Activated CD4-positive, alpha-beta memory T cell treated with anti-CD3 and anti-CD28 coated beads for 36 hours (primary cell): ENCODE data around the gene SMDT1. TPM values are rescaled to one million over a fixed set of nuclear protein-coding genes. Genes with fewer than 3 reads are reported as not detected.
"Not testable (repeated sequence)": the region's sequence is repeated elsewhere in the genome, so short reads cannot be mapped to it uniquely, and the experiment has no call there.

Experiments
- CTCF ChIA-PET: fragments of 350-600 bp; sonication (Branson Sonifier 250); formaldehyde crosslinking; loops from one replicate; lab custom pipeline; 2021; ENCODE audit warnings: antibody characterized with exemption, inconsistent platforms; lab: Charles Lee
- POLR2A ChIA-PET: fragments of 350-600 bp; sonication (Branson Sonifier 250); formaldehyde crosslinking; loops from one replicate; lab custom pipeline; 2021; ENCODE audit warnings: antibody characterized with exemption; lab: Charles Lee
- DNase-seq: peaks from one replicate; pipeline ENCODE4 v3.0.0-alpha.2; 2020
- H3K27ac Mint-ChIP-seq: one replicate; pipeline ENCODE4 v1.8.0; 2021; ENCODE audit warnings: mixed read lengths
- H3K27me3 Mint-ChIP-seq: one replicate; pipeline ENCODE4 v1.8.0; 2021; ENCODE audit warnings: mixed read lengths
- H3K36me3 Mint-ChIP-seq: one replicate; pipeline ENCODE4 v1.8.0; 2021; ENCODE audit warnings: mixed read lengths
- H3K4me1 Mint-ChIP-seq: one replicate; pipeline ENCODE4 v1.8.0; 2021; ENCODE audit warnings: low read depth, mixed read lengths
- H3K4me3 Mint-ChIP-seq: one replicate; pipeline ENCODE4 v1.8.0; 2021; ENCODE audit warnings: mild to moderate bottlenecking, mixed read lengths
- H3K9me3 Mint-ChIP-seq: one replicate; pipeline ENCODE4 v1.8.0; 2021; ENCODE audit warnings: mixed read lengths
- intact Hi-C: fragments of 100-400 bp; cut with micrococcal nuclease; formaldehyde crosslinking; loops from one replicate; pipeline ENCODE4 v1.15.1; 2023
- total RNA-seq, 2 experiments: library from RNA; stranded (reverse); gene quantifications; one replicate each; pipeline ENCODE4 v1.2.3, GENCODE V29; 2021

Gene SMDT1
- total RNA-seq, 2 experiments from 2014 or later: 59.5 to 59.9 TPM

DNA sequence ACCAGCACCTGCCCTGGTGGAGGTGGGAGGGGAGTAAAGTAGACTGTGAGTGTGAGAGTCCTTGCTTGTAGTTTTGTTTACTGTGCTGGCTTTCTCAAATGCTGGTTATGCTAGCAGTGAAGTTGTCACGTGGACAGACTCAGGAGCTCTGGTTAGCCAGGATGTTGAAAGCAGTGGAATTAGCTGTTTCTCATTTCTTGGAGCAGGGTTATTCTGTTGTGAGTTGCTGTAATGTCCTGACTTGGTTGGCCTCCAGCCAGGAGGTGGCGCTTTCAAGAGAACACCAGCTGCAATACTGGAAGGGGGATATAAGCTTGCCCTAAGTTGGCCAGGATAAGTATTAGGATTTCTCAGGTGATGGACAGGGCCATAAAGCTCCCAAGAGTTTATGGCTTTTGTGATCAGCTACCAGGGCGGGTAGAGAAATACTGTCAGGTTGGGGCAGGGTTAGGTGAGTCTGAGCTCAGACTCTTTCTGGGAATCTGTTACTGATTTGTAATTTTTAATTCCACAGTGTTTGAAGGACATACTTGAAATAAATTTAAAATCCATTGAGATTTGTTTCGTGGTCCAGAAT lies 37.4 kb downstream of the SMDT1 start:
- H3K27me3 Mint-ChIP-seq: no peaks in the 10 kb centered on the region
- peaks cover 12% of the 10 kb centered on the region for H3K36me3 Mint-ChIP-seq
- peaks cover 23% of the 10 kb centered on the region for H3K9me3 Mint-ChIP-seq
- H3K27ac Mint-ChIP-seq: no peak overlapping the region
- peaks cover 26% of the 10 kb centered on the region for H3K4me1 Mint-ChIP-seq
- H3K4me3 Mint-ChIP-seq: no peak overlapping the region
- ChIA-PET POLR2A (interaction anchor here (1.5 kb wide), 1 partner anchor 496 kb away, joined by 3 read pairs; the partner anchor contains the start of genes DESI1 and XRCC6), CTCF (interaction anchor here (1.2 to 3.6 kb wide), 6 partner anchors 19 to 327 kb away, joined by 3 to 13 read pairs (median 6); partner anchors contain the start of gene NDUFA6)
- intact Hi-C loops: no loop called here
- no peak for DNase-seq

DNA sequence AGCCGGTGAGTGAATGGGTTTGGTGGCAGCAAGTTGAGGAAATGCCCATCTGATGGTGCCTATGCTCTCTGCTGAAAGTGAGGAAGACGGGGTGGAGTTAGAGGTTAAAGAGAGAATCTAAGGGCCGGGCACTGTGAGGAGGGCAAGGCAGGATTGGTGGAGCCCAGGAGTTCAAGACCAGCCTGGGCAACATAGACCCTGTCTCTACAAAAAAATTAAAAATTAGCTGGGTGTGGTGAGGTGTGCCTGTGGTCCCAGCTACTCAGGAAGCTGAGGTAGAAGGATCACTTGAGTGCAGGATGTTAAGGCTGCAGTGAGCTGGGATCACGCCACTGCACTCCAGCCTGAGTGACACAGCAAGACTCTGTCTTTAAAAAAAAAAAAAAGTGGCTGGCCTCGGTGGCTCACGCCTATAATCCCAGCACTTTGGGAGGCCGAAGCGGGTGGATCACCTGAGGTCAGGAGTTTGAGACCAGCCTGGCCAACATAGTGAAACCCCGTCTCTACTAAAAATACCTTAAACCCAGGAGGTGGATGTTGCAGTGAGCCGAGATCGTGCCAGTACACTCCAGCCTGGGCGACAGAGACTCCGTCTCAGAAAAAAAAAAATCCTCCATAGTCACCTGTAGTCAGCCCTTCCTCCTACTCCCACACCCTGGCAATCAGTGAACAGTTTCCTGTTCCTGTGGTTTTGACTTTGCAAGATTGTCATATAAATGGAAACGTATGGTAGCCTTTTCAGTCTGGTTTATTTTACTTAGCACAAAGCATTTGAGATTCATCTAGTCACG lies 40.9 kb downstream of the SMDT1 start:
- Mint-ChIP-seq H3K4me1 (peaks cover 32% of the 10 kb centered on the region), H3K9me3 (peaks cover 10% of the 10 kb centered on the region), H3K4me3 (peak overlapping the region; percentile 56), H3K27ac (peak overlapping the region; percentile 94)
- CTCF ChIA-PET: interaction anchor here (1.7 kb wide), 1 partner anchor 29 kb away, joined by 5 read pairs; the partner anchor contains the start of gene NDUFA6
- H3K36me3 Mint-ChIP-seq, POLR2A ChIA-PET, H3K27me3 Mint-ChIP-seq: not testable (repeated sequence)
- intact Hi-C loops: loop anchor here (2.0 kb wide), 1 partner anchor 30 kb away; the partner anchor contains the start of gene NDUFA6
- DNase-seq: peak; percentile 66

DNA sequence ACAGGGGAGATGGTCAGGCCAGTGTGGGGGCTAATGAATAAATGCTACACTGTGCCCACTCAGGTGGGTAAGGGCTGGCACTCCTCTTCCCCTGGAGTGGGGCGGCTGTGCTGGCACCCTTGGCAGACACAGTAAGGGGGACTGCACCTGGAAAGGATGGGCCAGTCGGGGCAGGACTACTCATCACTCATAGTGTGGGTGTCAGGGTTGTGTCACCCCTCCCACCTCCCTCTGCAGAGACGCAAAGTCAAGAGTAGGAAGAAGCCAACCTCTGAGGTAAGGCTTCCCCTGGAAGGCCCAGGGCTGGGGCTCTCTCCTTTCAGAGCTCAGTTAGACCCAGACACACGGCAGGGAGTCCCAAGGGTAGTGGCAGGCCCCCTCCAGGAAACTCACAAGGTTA lies 44.0 kb downstream of the SMDT1 start:
- CTCF ChIA-PET, H3K4me3 Mint-ChIP-seq, H3K9me3 Mint-ChIP-seq, POLR2A ChIA-PET, H3K27me3 Mint-ChIP-seq, DNase-seq, H3K36me3 Mint-ChIP-seq, intact Hi-C loops, H3K27ac Mint-ChIP-seq: not testable (repeated sequence)
- H3K4me1 Mint-ChIP-seq: peaks cover 32% of the 10 kb centered on the region

DNA sequence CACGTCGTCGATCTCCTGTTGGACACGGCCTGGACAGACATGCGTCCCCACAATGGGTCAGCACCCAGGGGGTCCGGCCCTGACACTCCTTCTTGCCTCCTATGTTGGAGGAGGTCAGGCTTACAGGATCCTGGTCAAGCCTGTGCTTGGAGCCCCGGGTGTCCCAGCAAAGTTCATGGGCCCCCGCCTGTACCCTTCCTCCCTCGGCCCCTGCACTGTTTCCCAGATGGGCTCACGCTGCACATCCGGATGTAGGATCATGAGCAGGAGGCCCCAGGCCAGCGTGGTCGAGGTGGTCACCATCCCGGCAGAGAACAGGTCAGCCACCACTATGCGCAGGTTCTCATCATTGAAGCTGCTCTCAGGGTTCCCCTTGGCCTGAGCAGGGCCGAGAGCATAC lies 48.1 kb downstream of the SMDT1 start:
- intact Hi-C loops: no loop called here
- no peaks in the 10 kb centered on the region for H3K27me3 Mint-ChIP-seq
- ChIA-PET CTCF (no interaction called here), POLR2A (no interaction called here)
- no peak overlapping the region for H3K27ac Mint-ChIP-seq
- H3K4me3 Mint-ChIP-seq: no peak overlapping the region
- no peak for DNase-seq
- H3K9me3 Mint-ChIP-seq: no peaks in the 10 kb centered on the region
- H3K4me1 Mint-ChIP-seq: no peaks in the 10 kb centered on the region
- no peaks in the 10 kb centered on the region for H3K36me3 Mint-ChIP-seq

DNA sequence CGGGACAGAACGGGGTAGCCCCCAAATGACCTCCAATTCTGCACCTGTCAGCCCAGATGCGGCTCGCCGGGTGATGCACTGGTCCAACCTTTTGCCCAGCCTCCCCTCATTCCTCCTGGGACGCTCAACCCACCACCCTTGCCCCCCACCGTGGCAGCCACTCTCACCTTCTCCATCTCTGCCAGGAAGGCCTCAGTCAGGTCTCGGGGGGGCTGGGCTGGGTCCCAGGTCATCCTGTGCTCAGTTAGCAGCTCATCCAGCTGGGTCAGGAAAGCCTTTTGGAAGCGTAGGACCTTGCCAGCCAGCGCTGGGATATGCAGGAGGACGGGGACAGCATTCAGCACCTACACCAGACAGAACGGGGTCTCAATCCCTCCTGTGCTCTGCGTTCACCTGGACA lies 48.5 kb downstream of the SMDT1 start:
- POLR2A ChIA-PET, intact Hi-C loops, H3K27ac Mint-ChIP-seq, H3K9me3 Mint-ChIP-seq, CTCF ChIA-PET, H3K4me1 Mint-ChIP-seq, H3K27me3 Mint-ChIP-seq, H3K36me3 Mint-ChIP-seq, DNase-seq, H3K4me3 Mint-ChIP-seq: not testable (repeated sequence)

GRCh38 chr22:42128776-42129694 lies 49.5 kb downstream of the SMDT1 start:
- POLR2A ChIA-PET, CTCF ChIA-PET, H3K4me3 Mint-ChIP-seq, H3K27ac Mint-ChIP-seq, H3K9me3 Mint-ChIP-seq, intact Hi-C loops, H3K27me3 Mint-ChIP-seq, H3K4me1 Mint-ChIP-seq, H3K36me3 Mint-ChIP-seq: not testable (repeated sequence)
- peak; percentile 24 for DNase-seq

DNA sequence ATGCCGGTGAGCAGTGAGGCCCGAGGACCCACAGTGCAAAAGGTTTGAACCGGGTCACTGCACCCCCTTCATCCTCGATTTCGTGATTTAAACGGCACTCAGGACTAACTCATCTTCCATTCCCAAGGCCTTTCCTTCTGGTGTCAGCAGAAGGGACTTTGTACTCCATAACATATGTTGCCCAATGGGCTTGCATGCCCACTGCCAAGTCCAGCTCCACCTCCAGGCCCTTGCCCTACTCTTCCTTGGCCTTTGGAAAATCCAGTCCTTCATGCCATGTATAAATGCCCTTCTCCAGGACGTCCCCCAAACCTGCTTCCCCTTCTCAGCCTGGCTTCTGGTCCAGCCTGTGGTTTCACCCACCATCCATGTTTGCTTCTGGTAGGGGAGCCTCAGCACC lies 50.7 kb downstream of the SMDT1 start:
- POLR2A ChIA-PET, DNase-seq, H3K4me1 Mint-ChIP-seq, H3K4me3 Mint-ChIP-seq, intact Hi-C loops, H3K27me3 Mint-ChIP-seq, H3K36me3 Mint-ChIP-seq, H3K27ac Mint-ChIP-seq, H3K9me3 Mint-ChIP-seq, CTCF ChIA-PET: not testable (repeated sequence)

DNA sequence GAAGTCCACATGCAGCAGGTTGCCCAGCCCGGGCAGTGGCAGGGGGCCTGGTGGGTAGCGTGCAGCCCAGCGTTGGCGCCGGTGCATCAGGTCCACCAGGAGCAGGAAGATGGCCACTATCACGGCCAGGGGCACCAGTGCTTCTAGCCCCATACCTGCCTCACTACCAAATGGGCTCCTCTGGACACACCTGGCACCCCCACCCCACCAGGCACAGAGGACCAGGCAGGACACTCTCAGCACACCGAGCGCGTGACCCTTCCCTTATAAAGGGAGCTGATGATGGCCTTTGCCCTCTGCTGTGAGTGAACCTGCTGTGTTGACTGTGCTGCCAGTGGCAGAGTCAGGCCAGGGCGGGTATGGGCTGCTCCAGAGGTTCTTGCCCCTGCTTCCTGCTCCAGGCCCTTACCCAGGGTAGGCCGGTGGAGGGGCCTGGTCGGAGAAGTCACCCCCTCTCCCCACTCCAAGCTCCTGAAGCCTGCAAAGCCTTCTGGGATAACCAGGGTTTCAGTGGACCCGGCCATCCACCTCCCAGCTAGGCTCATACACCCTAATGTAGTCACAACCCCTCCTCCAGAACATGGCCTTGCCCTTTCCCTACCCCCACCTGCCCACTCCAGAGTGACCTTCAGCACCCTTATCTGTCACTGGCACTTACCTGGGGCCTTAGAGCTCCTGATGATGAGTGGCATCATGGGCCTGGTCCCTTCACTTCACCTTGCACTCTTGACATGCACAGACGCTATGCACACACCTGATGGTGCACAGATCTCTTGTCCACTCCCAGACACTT lies 51.3 kb downstream of the SMDT1 start, which contains the start of gene CYP2D6:
Gene CYP2D6 (minus strand): TSS at position 172 of the 793 bp plus-strand sequence. CDS start 19 bp downstream, at position 153.
- H3K36me3 Mint-ChIP-seq, H3K27me3 Mint-ChIP-seq, H3K9me3 Mint-ChIP-seq, intact Hi-C loops, H3K4me3 Mint-ChIP-seq, CTCF ChIA-PET, H3K27ac Mint-ChIP-seq, H3K4me1 Mint-ChIP-seq, DNase-seq: not testable (repeated sequence)
- POLR2A ChIA-PET: interaction anchor here (0.7 kb wide), 1 partner anchor 230 kb away, joined by 4 read pairs; no protein-coding TSS in a partner anchor

- DNase-seq: no peak
- Mint-ChIP-seq H3K27ac (no peak overlapping the region), H3K36me3 (no peaks in the 10 kb centered on the region), H3K9me3 (no peaks in the 10 kb centered on the region), H3K4me3 (no peak overlapping the region), H3K4me1 (no peaks in the 10 kb centered on the region), H3K27me3 (no peaks in the 10 kb centered on the region)
- intact Hi-C loops: no loop called here
- CTCF ChIA-PET: no interaction called here
- POLR2A ChIA-PET: interaction anchor here (0.7 kb wide), 1 partner anchor 231 kb away, joined by 4 read pairs; no protein-coding TSS in a partner anchor
Measured at GRCh38 chr22:42131562-42131961, 52.1 kb downstream of the SMDT1 start.

GRCh38 chr22:42132457-42132856 lies 53.0 kb downstream of the SMDT1 start:
- POLR2A ChIA-PET: no interaction called here
- no peak for DNase-seq
- Mint-ChIP-seq H3K27ac (no peak overlapping the region), H3K36me3 (no peaks in the 10 kb centered on the region), H3K4me3 (no peak overlapping the region), H3K9me3 (no peaks in the 10 kb centered on the region), H3K4me1 (no peaks in the 10 kb centered on the region), H3K27me3 (no peaks in the 10 kb centered on the region)
- CTCF ChIA-PET: interaction anchor here (0.6 kb wide), 1 partner anchor 529 kb away, joined by 3 read pairs; no protein-coding TSS in a partner anchor
- intact Hi-C loops: no loop called here
